ENCODE data around the gene DGCR2.

- no peak for TF ChIP-seq POLR2AphosphoS5 (IDR thresholded peaks at IDR 0.05; ENCODE audit: low read depth, low read length)
- no peak for TF ChIP-seq SIN3A (IDR thresholded peaks at IDR 0.05; ENCODE audit: low read depth)
- no peak for TF ChIP-seq CTCF (IDR thresholded peaks at IDR 0.05 in 2 of 3, conservative IDR thresholded peaks at IDR 0.05 in 1 of 3; ENCODE audit: borderline replicate concordance in 1 of 3, insufficient read depth in 1 of 3, low read depth in 2 of 3, low read length in 2 of 3)
- TF ChIP-seq POLR2A (IDR thresholded peaks at IDR 0.05; ENCODE audit: borderline replicate concordance, extremely low read depth, insufficient read depth, insufficient read length): no peak
- TF ChIP-seq ATF3 (IDR thresholded peaks at IDR 0.05): no peak
- no peak for TF ChIP-seq CEBPB (IDR thresholded peaks at IDR 0.05; ENCODE audit: low read depth)
- no peak for TF ChIP-seq ZNF274 (IDR thresholded peaks at IDR 0.05; ENCODE audit: low read depth, low read length)
- no peak for TF ChIP-seq MAX (IDR thresholded peaks at IDR 0.05)
- TF ChIP-seq REST (IDR thresholded peaks at IDR 0.05; ENCODE audit: low read depth): no peak
These were observed 131.1 kb downstream of the DGCR2 start for GRCh38 chr22:18991138-18991432.
